ENCODE results near the gene LIPE.

GRCh38 chr19:42467183-42467760 is 40.1 kb upstream of the LIPE start:
- no peak for TF ChIP-seq CTCF (IDR thresholded peaks at IDR 0.05)
- no peak for TF ChIP-seq POLR2AphosphoS5 (IDR thresholded peaks at IDR 0.05)
- TF ChIP-seq POLR2A (IDR thresholded peaks at IDR 0.05), result no peak
- no peak for TF ChIP-seq EP300 (IDR thresholded peaks at IDR 0.05)
